ENCODE measurements around the gene MTFR1L. TPM values are rescaled to one million over a fixed set of nuclear protein-coding genes. Genes with fewer than 3 reads are reported as not detected.

Gene MTFR1L
- total RNA-seq, 1 donor from 2014 or later, result 55.0 TPM

DNA sequence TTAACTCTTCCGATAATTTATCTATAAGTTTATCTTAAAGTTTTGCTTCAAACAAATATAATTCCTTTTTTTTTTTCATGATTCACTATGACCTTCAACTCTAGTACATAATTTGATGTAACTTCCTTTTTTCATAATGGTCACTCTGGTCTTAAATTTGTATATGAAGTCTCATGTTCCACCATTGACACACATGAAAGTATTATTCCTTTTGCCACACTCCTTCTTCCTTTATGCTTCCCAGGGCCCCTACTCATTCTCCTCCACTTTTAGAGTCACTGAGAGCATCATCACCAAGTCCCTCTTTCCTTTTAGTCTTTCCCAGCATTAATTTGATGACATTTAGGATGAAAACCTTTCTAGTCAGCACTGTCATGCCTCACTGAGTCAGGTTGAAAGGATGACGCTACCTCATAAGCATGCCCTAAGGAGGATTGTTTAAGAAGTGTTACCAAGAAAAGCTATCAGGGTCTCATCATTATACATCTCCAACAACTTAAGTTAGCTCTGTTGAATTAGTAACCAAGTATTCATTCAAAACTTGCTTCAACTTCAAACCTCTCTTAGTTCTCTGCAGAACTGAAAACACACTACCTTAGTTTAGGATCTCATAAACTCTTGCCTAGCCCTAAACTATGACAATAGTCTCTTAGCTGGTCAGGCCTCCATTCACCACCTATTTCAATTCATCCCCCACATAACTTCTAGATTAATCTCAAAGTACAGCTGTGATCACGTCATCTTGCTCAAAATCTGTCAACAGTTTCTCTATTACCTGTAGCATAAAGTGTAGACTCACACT is 25.0 kb downstream of the MTFR1L start:
- Mint-ChIP-seq H3K9me3 (ENCODE audit: low read depth) (no peaks in the 10 kb centered on the region), H3K4me1 (ENCODE audit: low read depth) (peaks cover 8% of the 10 kb centered on the region), H3K4me3 (ENCODE audit: low read depth) (no peak overlapping the region), H3K36me3 (ENCODE audit: insufficient read depth) (no peaks in the 10 kb centered on the region), H3K27me3 (no peaks in the 10 kb centered on the region), H3K27ac (no peak overlapping the region)
- no peak for DNase-seq (ENCODE audit: low spot score, unreplicated experiment)
- TF ChIP-seq, protein P1, sequence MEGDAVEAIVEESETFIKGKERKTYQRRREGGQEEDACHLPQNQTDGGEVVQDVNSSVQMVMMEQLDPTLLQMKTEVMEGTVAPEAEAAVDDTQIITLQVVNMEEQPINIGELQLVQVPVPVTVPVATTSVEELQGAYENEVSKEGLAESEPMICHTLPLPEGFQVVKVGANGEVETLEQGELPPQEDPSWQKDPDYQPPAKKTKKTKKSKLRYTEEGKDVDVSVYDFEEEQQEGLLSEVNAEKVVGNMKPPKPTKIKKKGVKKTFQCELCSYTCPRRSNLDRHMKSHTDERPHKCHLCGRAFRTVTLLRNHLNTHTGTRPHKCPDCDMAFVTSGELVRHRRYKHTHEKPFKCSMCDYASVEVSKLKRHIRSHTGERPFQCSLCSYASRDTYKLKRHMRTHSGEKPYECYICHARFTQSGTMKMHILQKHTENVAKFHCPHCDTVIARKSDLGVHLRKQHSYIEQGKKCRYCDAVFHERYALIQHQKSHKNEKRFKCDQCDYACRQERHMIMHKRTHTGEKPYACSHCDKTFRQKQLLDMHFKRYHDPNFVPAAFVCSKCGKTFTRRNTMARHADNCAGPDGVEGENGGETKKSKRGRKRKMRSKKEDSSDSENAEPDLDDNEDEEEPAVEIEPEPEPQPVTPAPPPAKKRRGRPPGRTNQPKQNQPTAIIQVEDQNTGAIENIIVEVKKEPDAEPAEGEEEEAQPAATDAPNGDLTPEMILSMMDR (IDR thresholded peaks at IDR 0.05; ENCODE audit: unreplicated experiment), result no peak

DNA sequence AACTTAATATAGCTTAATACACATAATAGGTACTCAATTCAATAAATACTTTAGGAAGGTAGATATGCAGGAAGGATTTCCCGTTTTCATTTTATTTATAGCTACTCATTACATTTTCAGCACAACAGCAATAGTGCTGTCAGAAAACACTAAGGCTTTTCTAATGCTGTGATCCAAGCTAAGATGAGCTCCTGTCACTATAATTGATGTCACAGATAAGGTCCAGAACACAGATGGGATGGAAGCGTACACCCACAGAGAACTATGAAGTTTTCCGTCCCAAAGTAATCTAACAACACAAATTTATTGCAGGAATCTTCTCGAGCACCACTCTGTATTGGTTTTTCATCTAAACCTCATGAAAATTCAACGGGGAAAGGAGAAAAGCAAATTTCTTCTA is 25.9 kb downstream of the MTFR1L start:
- TF ChIP-seq, protein P1 (IDR thresholded peaks at IDR 0.05; ENCODE audit: unreplicated experiment), result no peak
- H3K4me3 Mint-ChIP-seq (ENCODE audit: low read depth), result no peak overlapping the region
- no peaks in the 10 kb centered on the region for H3K36me3 Mint-ChIP-seq (ENCODE audit: insufficient read depth)
- no peak for DNase-seq (ENCODE audit: low spot score, unreplicated experiment)
- no peaks in the 10 kb centered on the region for H3K9me3 Mint-ChIP-seq (ENCODE audit: low read depth)
- no peaks in the 10 kb centered on the region for H3K27me3 Mint-ChIP-seq
- peaks cover 8% of the 10 kb centered on the region for H3K4me1 Mint-ChIP-seq (ENCODE audit: low read depth)
- no peak overlapping the region for H3K27ac Mint-ChIP-seq

DNA sequence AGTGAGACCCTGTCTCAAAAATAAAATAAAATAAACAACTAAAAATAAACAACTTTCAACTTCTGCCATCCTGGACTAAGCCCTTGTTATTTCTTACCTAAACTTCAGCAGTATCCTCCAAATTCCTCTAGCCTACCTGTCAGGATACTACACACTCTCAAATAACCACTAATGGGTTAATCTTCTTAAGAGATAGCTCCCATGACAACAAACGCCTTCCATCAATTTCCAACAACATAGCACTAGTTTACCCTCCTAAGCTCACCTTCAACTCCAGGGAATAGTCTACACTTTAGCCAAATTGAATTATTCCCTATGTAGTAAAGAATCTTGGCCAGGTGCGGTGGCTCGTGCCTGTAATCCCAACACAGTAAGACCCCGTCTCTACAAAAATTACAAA is 28.2 kb downstream of the MTFR1L start:
- Mint-ChIP-seq H3K9me3 (ENCODE audit: low read depth) (no peaks in the 10 kb centered on the region), H3K4me1 (ENCODE audit: low read depth) (peaks cover 8% of the 10 kb centered on the region), H3K27ac (peak overlapping the region; percentile 50), H3K36me3 (ENCODE audit: insufficient read depth) (no peaks in the 10 kb centered on the region), H3K27me3 (no peaks in the 10 kb centered on the region), H3K4me3 (ENCODE audit: low read depth) (no peak overlapping the region)
- DNase-seq (ENCODE audit: low spot score, unreplicated experiment), result no peak
- TF ChIP-seq, protein P1 (IDR thresholded peaks at IDR 0.05; ENCODE audit: unreplicated experiment), result no peak

- H3K4me3 Mint-ChIP-seq (ENCODE audit: low read depth), result no peak overlapping the region
- no peaks in the 10 kb centered on the region for H3K9me3 Mint-ChIP-seq (ENCODE audit: low read depth)
- H3K27ac Mint-ChIP-seq, result no peak overlapping the region
- peaks cover 8% of the 10 kb centered on the region for H3K4me1 Mint-ChIP-seq (ENCODE audit: low read depth)
- no peaks in the 10 kb centered on the region for H3K36me3 Mint-ChIP-seq (ENCODE audit: insufficient read depth)
- no peak for DNase-seq (ENCODE audit: low spot score, unreplicated experiment)
- TF ChIP-seq, protein P1 (IDR thresholded peaks at IDR 0.05; ENCODE audit: unreplicated experiment), result no peak
- H3K27me3 Mint-ChIP-seq, result no peaks in the 10 kb centered on the region
These were observed 28.8 kb downstream of the MTFR1L start for GRCh38 chr1:25848531-25848930.

- Mint-ChIP-seq H3K4me1 (ENCODE audit: low read depth) (peaks cover 9% of the 10 kb centered on the region), H3K4me3 (ENCODE audit: low read depth) (no peak overlapping the region), H3K36me3 (ENCODE audit: insufficient read depth) (no peaks in the 10 kb centered on the region), H3K27me3 (no peaks in the 10 kb centered on the region), H3K9me3 (ENCODE audit: low read depth) (no peaks in the 10 kb centered on the region), H3K27ac (no peak overlapping the region)
- DNase-seq (ENCODE audit: low spot score, unreplicated experiment), result no peak
- TF ChIP-seq, protein P1 (IDR thresholded peaks at IDR 0.05; ENCODE audit: unreplicated experiment), result no peak
These were observed 34.8 kb downstream of the MTFR1L start for GRCh38 chr1:25854554-25854953.

Data from progenitor cell of endocrine pancreas (in vitro differentiated cells).